GM12878 (cell line): ENCODE results near the gene LMO7. TPM values are rescaled to one million over a fixed set of nuclear protein-coding genes. Genes with fewer than 3 reads are reported as not detected.

Experiments
- ATAC-seq: fragments of 200-7000 bp; cut with Tn5 transposase; 3 replicates; pipeline ENCODE4 v1.9.1; 2020; ENCODE audit warnings: mild to moderate bottlenecking, moderate library complexity
- BruUV-seq: library from RNA; stranded (reverse); fragments of 400-500 nt; replicated peaks from 2 replicates; lab custom pipeline; 2021; lab: Mats Ljungman, UMichigan
- CTCF ChIA-PET: fragments of 300-600 bp; sonication (Branson Sonifier 250); formaldehyde crosslinking; extraction: SDS; loops from one replicate; lab custom pipeline; 2021; ENCODE audit warnings: inconsistent platforms; lab: Yijun Ruan, JAX
- POLR2A ChIA-PET: fragments of 350-600 bp; formaldehyde crosslinking; extraction: SDS; loops from one replicate; lab custom pipeline; 2021; ENCODE audit warnings: inconsistent platforms; lab: Charles Lee
- RAD21 ChIA-PET: fragments of 300-600 bp; sonication (Branson Sonifier 250); formaldehyde crosslinking; loops from one replicate; lab custom pipeline; 2023; ENCODE audit warnings: antibody characterized with exemption; ENCODE audit not compliant: unreplicated experiment; lab: Charles Lee
- SMC1A ChIA-PET: fragments of 300-600 bp; sonication (Branson Sonifier 250); formaldehyde crosslinking; loops from one replicate; lab custom pipeline; 2023; ENCODE audit not compliant: unreplicated experiment, uncharacterized antibody; lab: Charles Lee
- DNase-seq: peaks from one replicate; pipeline ENCODE4 v3.0.0-alpha.2; 2011; ENCODE audit warnings: low read depth, low spot score
- FAIRE-seq: peaks from 3 replicates; lab custom pipeline; 2011; peaks lifted over from hg19 to GRCh38; lab: Jason Lieb, UNC
- H2AFZ ChIP-seq: 2 replicates; pipeline ENCODE4 v1.6.0; 2011; ENCODE audit warnings: low read depth, low read length, control low read depth; ENCODE audit not compliant: control insufficient read depth
- H3K27ac ChIP-seq: 2 replicates; pipeline ENCODE4 v1.5.1; 2011; ENCODE audit warnings: control low read depth; ENCODE audit not compliant: control insufficient read depth, insufficient read depth
- H3K27me3 ChIP-seq, 2 experiments: replicated peaks in 1 of 2; 2 replicates each; pipeline versions ENCODE4 v1.6.0 to v1.6.1; 2011; ENCODE audit warnings: low read length in 1 of 2; ENCODE audit not compliant: control insufficient read depth in 2 of 2, insufficient read depth in 2 of 2
- H3K36me3 ChIP-seq, 2 experiments: 2 replicates each; pipeline ENCODE4 v1.5.1; 2011; ENCODE audit warnings: low read length in 1 of 2; ENCODE audit not compliant: control insufficient read depth in 2 of 2, insufficient read depth in 2 of 2
- H3K4me1 ChIP-seq: 2 replicates; pipeline ENCODE4 v1.6.1; 2011; ENCODE audit warnings: mild to moderate bottlenecking, low read length, moderate library complexity, mixed read lengths; ENCODE audit not compliant: control insufficient read depth, insufficient read depth
- H3K4me2 ChIP-seq: 2 replicates; pipeline ENCODE4 v1.6.0; 2011; ENCODE audit warnings: control low read depth; ENCODE audit not compliant: control insufficient read depth, insufficient read depth
- H3K4me3 ChIP-seq: fragments of 200-600 bp; sonication (generic); 2 replicates; pipeline ENCODE4 v1.5.1; 2016
- H3K79me2 ChIP-seq: 2 replicates; pipeline ENCODE4 v1.6.0; 2011; ENCODE audit warnings: low read length; ENCODE audit not compliant: control insufficient read depth, insufficient read depth
- H3K9ac ChIP-seq: 2 replicates; pipeline ENCODE4 v1.8.0; 2011; ENCODE audit warnings: low read length, control low read depth, mixed read lengths; ENCODE audit not compliant: control insufficient read depth, insufficient read depth
- H3K9me3 ChIP-seq: replicated peaks from 3 replicates; pipeline ENCODE4 v1.5.1; 2011; ENCODE audit warnings: mild to moderate bottlenecking, low read length; ENCODE audit not compliant: control insufficient read depth, insufficient read depth
- H4K20me1 ChIP-seq: 2 replicates; pipeline ENCODE4 v1.6.0; 2011; ENCODE audit not compliant: control insufficient read depth, insufficient read depth
- EED ChIP-seq: sonication (generic); IDR thresholded peaks from 2 replicates; pipeline ENCODE4 v1.6.1; 2016; ENCODE audit warnings: antibody characterized with exemption, low read depth
- EZH2 ChIP-seq: IDR thresholded peaks from 2 replicates; pipeline ENCODE4 v1.6.1; 2012; ENCODE audit warnings: low read depth, mild to moderate bottlenecking, control low read depth, inconsistent platforms, low read length, borderline replicate concordance; ENCODE audit not compliant: control insufficient read depth
- HDAC2 ChIP-seq: fragments of 200-600 bp; sonication (generic); IDR thresholded peaks from 2 replicates; pipeline ENCODE4 v1.6.1; 2017
- IKZF2 ChIP-seq, 2 experiments: fragments of 450-650 bp; IDR thresholded peaks; 2 replicates each; pipeline ENCODE4 v1.6.1; 2017; ENCODE audit warnings: mild to moderate bottlenecking in 2 of 2, moderate library complexity in 2 of 2
- IRF4 ChIP-seq: IDR thresholded peaks from 2 replicates; pipeline ENCODE4 v1.6.1; 2011; ENCODE audit warnings: low read depth, low read length
- SIN3A ChIP-seq: IDR thresholded peaks from 2 replicates; pipeline ENCODE4 v1.6.1; 2012; ENCODE audit warnings: low read depth, low read length, improper control_type of control experiment
- SMC3 ChIP-seq: IDR thresholded peaks from 2 replicates; pipeline ENCODE4 v1.6.1; 2011; ENCODE audit warnings: low read length, improper control_type of control experiment, borderline replicate concordance
- SRF ChIP-seq, 2 experiments: IDR thresholded peaks; 2 replicates each; pipeline ENCODE4 v1.6.1; 2011; ENCODE audit warnings: low read depth in 2 of 2, low read length in 2 of 2, mild to moderate bottlenecking in 1 of 2, moderate library complexity in 1 of 2
- ZBED1 ChIP-seq: IDR thresholded peaks from 2 replicates; pipeline ENCODE4 v1.6.1; 2016; ENCODE audit warnings: borderline replicate concordance
- WGBS: methylation state at CpG from one replicate; pipeline ENCODE4 v1.1.6; 2016; ENCODE audit warnings: low lambda C conversion rate; ENCODE audit not compliant: insufficient replicate concordance, insufficient coverage; ENCODE audit errors: missing lambda C conversion rate; 5-methylcytosine and 5-hydroxymethylcytosine counted together
- in situ Hi-C: fragments of 300-500 bp; cut with MboI; formaldehyde crosslinking; loops from 9 replicates; pipeline ENCODE4 v1.14.3; 2018; ENCODE audit warnings: mixed read lengths
- intact Hi-C: fragments of 100-400 bp; cut with micrococcal nuclease; formaldehyde crosslinking; loops from one replicate; pipeline ENCODE4 v1.14.2; 2022; ENCODE audit not compliant: unreplicated experiment
- polyA plus RNA-seq, 11 experiments: library from polyadenylated mRNA; depleted of rRNA in 4 of 11; unstranded in 6 of 11; stranded (reverse) in 5 of 11; fragments of >200 nt; fragmentation: Nextera tagmentation in 4 of 11; fragmentation: Illumina TruSeq in 1 of 11; extraction: Ambion mirVana in 4 of 11; extraction: Trizol in 1 of 11; gene quantifications; 1 replicate in 1 of 11; 2 replicates in 10 of 11; pipeline versions ENCODE4 v1.2.1 to v1.2.3, GENCODE V29; 2011 to 2016; ENCODE audit warnings: inconsistent platforms in 2 of 11, missing spikeins in 2 of 11, low read depth in 1 of 11
- total RNA-seq, 4 experiments: library from RNA; depleted of rRNA in 3 of 4; stranded (reverse); fragments of >200 nt in 3 of 4; fragmentation: Illumina TruSeq in 1 of 4; extraction: Trizol in 1 of 4; gene quantifications; 2 replicates each; pipeline versions ENCODE4 v1.2.1 to v1.2.3, GENCODE V29; 2013 to 2021
- TF ChIP-seq, protein P1 (sequence below): IDR thresholded peaks from 2 replicates; pipeline ENCODE4 v1.6.1; 2012; ENCODE audit warnings: mild to moderate bottlenecking, low read depth, low read length
- TF ChIP-seq, protein P2 (sequence below): fragments of 450-650 bp; IDR thresholded peaks from 2 replicates; pipeline ENCODE4 v1.6.1; 2016; ENCODE audit warnings: mild to moderate bottlenecking
- TF ChIP-seq, protein P3 (sequence below), 3 experiments: IDR thresholded peaks in 2 of 3; conservative IDR thresholded peaks in 1 of 3; 2 replicates each; pipeline ENCODE4 v1.5.1; 2011; ENCODE audit warnings: low read depth in 3 of 3, low read length in 3 of 3, mild to moderate bottlenecking in 3 of 3, control low read depth in 2 of 3, moderate library complexity in 2 of 3, inconsistent platforms in 1 of 3, mixed read lengths in 1 of 3; ENCODE audit not compliant: control insufficient read depth in 2 of 3, insufficient read depth in 1 of 3; ENCODE audit errors: extremely low read depth in 1 of 3
- TF ChIP-seq, protein P4 (sequence below): fragments of 450-650 bp; formaldehyde crosslinking; IDR thresholded peaks from 2 replicates; pipeline ENCODE4 v1.4.0; 2020; ENCODE audit warnings: mild to moderate bottlenecking, moderate library complexity

Gene LMO7
- total and polyA plus RNA-seq, 10 of the 15 experiments (the other 5 are each of a cell fraction or from before 2014, with no cell fraction given): 8.5 to 67.8 (median 36.8) TPM

DNA sequence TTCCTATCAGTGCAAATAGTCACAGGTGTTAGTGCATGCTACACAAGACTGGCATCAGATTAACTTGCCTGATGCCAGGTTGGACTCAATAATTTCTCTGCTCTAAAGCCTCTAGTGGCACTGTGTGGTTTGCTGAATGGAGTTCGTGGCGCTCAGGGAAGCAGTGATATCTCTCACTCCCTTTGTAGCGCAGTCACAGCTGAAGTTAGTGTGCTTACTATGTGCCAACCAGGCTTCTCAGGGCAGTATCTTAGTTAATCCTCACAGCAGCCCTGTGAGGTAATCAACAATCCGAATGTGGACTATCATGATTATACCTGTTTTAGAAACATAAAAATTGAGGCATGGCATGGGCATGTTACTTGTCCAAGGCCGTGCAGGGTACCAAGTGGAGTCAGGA lies 190.3 kb downstream of the LMO7 start (continued):
- TF ChIP-seq, protein P1, sequence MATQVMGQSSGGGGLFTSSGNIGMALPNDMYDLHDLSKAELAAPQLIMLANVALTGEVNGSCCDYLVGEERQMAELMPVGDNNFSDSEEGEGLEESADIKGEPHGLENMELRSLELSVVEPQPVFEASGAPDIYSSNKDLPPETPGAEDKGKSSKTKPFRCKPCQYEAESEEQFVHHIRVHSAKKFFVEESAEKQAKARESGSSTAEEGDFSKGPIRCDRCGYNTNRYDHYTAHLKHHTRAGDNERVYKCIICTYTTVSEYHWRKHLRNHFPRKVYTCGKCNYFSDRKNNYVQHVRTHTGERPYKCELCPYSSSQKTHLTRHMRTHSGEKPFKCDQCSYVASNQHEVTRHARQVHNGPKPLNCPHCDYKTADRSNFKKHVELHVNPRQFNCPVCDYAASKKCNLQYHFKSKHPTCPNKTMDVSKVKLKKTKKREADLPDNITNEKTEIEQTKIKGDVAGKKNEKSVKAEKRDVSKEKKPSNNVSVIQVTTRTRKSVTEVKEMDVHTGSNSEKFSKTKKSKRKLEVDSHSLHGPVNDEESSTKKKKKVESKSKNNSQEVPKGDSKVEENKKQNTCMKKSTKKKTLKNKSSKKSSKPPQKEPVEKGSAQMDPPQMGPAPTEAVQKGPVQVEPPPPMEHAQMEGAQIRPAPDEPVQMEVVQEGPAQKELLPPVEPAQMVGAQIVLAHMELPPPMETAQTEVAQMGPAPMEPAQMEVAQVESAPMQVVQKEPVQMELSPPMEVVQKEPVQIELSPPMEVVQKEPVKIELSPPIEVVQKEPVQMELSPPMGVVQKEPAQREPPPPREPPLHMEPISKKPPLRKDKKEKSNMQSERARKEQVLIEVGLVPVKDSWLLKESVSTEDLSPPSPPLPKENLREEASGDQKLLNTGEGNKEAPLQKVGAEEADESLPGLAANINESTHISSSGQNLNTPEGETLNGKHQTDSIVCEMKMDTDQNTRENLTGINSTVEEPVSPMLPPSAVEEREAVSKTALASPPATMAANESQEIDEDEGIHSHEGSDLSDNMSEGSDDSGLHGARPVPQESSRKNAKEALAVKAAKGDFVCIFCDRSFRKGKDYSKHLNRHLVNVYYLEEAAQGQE: no peak
- no peak for TF ChIP-seq EZH2
- TF ChIP-seq, protein P2, sequence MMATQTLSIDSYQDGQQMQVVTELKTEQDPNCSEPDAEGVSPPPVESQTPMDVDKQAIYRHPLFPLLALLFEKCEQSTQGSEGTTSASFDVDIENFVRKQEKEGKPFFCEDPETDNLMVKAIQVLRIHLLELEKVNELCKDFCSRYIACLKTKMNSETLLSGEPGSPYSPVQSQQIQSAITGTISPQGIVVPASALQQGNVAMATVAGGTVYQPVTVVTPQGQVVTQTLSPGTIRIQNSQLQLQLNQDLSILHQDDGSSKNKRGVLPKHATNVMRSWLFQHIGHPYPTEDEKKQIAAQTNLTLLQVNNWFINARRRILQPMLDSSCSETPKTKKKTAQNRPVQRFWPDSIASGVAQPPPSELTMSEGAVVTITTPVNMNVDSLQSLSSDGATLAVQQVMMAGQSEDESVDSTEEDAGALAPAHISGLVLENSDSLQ: no peak
- no peak for TF ChIP-seq IRF4
- no peak for TF ChIP-seq SRF (IDR thresholded peaks at IDR 0.05; ENCODE audit: low read depth in 2 of 2, low read length in 2 of 2)
- no peak for TF ChIP-seq EED

DNA sequence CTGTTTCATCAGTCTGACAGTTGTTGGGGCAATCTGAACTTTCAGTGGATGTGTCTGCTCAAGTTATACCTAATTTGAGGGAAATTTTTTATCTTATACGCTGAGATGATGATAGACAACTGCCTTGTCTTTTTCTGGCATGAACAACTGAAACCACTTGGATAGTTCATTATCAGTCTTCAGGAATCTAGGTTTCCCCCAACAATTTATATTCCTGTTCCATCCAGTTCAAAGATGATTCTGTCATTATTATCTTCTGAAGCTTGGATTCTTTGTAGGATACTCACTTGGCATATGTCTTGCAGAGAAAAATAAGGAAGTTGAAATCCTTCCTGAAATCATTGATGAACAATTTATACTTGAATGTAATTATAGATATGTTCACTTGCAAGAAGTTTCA lies 193.7 kb downstream of the LMO7 start:
- CTCF ChIA-PET: interaction anchor here (1.8 kb wide), 1 partner anchor 40 kb away, joined by 3 read pairs; no protein-coding TSS in a partner anchor
- H3K27me3 ChIP-seq: no peaks in the 10 kb centered on the region
- H2AFZ ChIP-seq: no peak overlapping the region
- ATAC-seq (no peak), FAIRE-seq (no peak), DNase-seq (no peak)
- H3K36me3 ChIP-seq: no peaks in the 10 kb centered on the region; a peak in 2 of 4 replicates
- no peak overlapping the region for H3K9ac ChIP-seq
- H3K4me1 ChIP-seq: no peaks in the 10 kb centered on the region
- RAD21 ChIA-PET: no interaction called here
- H3K9me3 ChIP-seq: no peaks in the 10 kb centered on the region; the same call in 1 of the 3 replicates
- POLR2A ChIA-PET: no interaction called here
- H3K4me2 ChIP-seq: no peak overlapping the region
- H4K20me1 ChIP-seq: no peaks in the 10 kb centered on the region
- H3K4me3 ChIP-seq: no peak overlapping the region
- SMC1A ChIA-PET: no interaction called here
- in situ Hi-C loops (no loop called here), intact Hi-C loops (no loop called here)
- 96% methylated on average over 1 of the region's 1 CpG for WGBS
- no peaks in the 10 kb centered on the region for H3K79me2 ChIP-seq
- H3K27ac ChIP-seq: no peak overlapping the region
- BruUV-seq: no TSS peak
- TF ChIP-seq IKZF2 (IDR thresholded peaks at IDR 0.05) (no peak), SMC3 (no peak), ZBED1 (no peak), HDAC2 (no peak), SIN3A (no peak)
- TF ChIP-seq, protein P3, sequence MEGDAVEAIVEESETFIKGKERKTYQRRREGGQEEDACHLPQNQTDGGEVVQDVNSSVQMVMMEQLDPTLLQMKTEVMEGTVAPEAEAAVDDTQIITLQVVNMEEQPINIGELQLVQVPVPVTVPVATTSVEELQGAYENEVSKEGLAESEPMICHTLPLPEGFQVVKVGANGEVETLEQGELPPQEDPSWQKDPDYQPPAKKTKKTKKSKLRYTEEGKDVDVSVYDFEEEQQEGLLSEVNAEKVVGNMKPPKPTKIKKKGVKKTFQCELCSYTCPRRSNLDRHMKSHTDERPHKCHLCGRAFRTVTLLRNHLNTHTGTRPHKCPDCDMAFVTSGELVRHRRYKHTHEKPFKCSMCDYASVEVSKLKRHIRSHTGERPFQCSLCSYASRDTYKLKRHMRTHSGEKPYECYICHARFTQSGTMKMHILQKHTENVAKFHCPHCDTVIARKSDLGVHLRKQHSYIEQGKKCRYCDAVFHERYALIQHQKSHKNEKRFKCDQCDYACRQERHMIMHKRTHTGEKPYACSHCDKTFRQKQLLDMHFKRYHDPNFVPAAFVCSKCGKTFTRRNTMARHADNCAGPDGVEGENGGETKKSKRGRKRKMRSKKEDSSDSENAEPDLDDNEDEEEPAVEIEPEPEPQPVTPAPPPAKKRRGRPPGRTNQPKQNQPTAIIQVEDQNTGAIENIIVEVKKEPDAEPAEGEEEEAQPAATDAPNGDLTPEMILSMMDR (IDR thresholded peaks at IDR 0.05 in 2 of 3, conservative IDR thresholded peaks at IDR 0.05 in 1 of 3; ENCODE audit: control insufficient read depth in 2 of 3, extremely low read depth in 1 of 3, insufficient read depth in 1 of 3, low read depth in 3 of 3, low read length in 3 of 3): no peak
- TF ChIP-seq, protein P4, sequence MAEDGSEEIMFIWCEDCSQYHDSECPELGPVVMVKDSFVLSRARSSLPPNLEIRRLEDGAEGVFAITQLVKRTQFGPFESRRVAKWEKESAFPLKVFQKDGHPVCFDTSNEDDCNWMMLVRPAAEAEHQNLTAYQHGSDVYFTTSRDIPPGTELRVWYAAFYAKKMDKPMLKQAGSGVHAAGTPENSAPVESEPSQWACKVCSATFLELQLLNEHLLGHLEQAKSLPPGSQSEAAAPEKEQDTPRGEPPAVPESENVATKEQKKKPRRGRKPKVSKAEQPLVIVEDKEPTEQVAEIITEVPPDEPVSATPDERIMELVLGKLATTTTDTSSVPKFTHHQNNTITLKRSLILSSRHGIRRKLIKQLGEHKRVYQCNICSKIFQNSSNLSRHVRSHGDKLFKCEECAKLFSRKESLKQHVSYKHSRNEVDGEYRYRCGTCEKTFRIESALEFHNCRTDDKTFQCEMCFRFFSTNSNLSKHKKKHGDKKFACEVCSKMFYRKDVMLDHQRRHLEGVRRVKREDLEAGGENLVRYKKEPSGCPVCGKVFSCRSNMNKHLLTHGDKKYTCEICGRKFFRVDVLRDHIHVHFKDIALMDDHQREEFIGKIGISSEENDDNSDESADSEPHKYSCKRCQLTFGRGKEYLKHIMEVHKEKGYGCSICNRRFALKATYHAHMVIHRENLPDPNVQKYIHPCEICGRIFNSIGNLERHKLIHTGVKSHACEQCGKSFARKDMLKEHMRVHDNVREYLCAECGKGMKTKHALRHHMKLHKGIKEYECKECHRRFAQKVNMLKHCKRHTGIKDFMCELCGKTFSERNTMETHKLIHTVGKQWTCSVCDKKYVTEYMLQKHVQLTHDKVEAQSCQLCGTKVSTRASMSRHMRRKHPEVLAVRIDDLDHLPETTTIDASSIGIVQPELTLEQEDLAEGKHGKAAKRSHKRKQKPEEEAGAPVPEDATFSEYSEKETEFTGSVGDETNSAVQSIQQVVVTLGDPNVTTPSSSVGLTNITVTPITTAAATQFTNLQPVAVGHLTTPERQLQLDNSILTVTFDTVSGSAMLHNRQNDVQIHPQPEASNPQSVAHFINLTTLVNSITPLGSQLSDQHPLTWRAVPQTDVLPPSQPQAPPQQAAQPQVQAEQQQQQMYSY (CRISPR knock-in tag): no peak
